H54 (cell line): ENCODE measurements around the gene CDK17.

ENCODE experiments used
- DNase-seq: peaks from one replicate; pipeline ENCODE4 v3.0.0; 2011; ENCODE audit warnings: low spot score, mixed read lengths; ENCODE audit not compliant: insufficient read length
- FAIRE-seq: peaks from 3 replicates; lab custom pipeline; 2011; peaks lifted over from hg19 to GRCh38; lab: Jason Lieb, UNC
- POLR2A ChIP-seq: IDR thresholded peaks from 2 replicates; pipeline ENCODE4 v1.6.1; 2011; ENCODE audit warnings: low read depth, mild to moderate bottlenecking, low read length

The CDK17 gene

DNA sequence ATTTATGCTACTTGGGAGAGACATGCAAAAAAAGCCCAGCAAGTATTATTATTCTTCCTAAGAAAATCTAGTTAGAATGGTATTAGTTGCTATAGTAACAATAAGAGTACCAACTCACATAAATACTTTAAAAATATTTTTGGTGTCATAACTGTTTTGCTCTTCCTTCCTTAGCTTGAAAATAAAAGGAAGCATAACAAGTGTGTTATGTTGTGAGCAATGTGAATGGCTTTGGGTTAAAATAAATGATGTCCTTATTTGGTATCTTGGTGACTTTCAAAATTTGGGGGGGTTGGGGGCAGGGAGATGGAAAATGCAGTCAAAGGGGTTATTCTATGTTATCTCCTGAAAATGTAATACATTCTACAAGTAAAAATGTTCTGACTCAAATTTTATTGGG lies 115.1 kb downstream of the CDK17 start:
- DNase-seq (no peak), FAIRE-seq (no peak)
- TF ChIP-seq POLR2A: no peak

DNA sequence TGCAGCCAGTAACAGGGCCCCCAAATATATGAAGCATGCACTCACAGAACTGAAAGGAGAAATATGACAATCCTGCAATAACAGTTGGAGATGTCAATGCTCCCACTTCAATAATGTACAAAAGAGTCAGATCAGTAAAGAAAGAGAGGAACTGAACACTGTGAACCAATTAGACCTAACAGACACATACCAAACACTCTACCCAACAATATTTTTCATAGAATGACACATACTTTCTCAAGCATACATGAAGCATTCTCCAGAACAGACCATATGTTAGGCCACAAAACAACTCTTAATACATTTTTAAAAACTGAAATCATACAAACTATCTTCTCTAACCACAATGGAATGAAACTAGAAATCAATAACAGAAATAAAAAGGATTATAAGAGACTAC lies 125.9 kb downstream of the CDK17 start:
- TF ChIP-seq POLR2A: no peak
- FAIRE-seq (no peak), DNase-seq (no peak)

DNA sequence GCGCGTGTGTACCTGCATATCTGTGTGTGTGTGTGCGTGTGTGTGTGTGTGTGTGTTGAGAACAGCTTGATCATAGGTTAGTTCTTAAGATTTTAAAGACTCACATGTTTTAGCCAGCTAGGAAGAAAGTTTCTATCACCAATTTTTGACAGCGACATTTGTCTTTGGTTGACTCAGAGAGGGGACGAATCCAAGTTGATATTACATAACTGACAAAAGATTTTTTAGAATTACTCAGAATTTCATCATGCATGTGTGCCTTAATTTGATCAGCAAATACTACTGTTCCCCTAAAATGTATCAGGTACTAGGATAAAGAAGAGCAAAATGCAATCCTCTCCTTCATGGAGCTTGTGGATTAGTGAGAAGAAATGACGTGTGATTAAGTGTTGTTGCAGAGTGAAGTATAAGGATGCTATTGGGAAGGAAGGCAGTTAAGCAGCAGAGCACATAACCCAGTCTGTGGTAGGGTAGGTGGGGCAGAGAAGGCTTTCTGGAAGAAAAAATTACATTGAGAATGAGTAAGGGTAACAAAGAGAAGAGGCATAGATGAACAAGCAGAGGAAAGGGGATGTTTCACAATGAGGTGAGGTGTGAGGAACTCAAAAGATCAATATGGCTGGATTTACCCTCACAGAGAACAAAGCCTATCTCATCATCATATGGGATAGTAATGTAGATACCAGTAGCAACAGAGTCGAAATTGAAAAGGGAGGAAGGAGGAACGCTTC lies 128.6 kb downstream of the CDK17 start:
- FAIRE-seq: no peak
- TF ChIP-seq POLR2A: no peak
- DNase-seq: no peak

DNA sequence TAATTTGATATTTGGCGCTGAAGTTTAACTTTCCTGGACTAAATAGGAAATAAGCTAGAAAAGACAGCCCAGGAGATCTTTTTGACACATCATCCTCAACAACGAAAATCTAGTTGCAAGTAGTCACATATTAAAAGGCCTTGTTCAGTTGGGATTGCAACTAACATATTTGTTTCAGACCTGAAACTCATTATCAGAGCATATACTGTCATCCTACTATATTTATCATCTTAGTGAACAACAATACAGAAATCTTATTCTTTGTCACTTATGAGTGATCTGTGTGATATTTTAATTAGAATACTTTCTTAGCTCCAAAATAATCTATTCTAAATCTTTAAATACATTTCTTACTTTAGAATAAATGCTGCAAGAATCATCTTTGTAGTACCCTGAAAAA lies 134.0 kb downstream of the CDK17 start:
- FAIRE-seq (no peak), DNase-seq (no peak)
- TF ChIP-seq POLR2A: no peak

DNA sequence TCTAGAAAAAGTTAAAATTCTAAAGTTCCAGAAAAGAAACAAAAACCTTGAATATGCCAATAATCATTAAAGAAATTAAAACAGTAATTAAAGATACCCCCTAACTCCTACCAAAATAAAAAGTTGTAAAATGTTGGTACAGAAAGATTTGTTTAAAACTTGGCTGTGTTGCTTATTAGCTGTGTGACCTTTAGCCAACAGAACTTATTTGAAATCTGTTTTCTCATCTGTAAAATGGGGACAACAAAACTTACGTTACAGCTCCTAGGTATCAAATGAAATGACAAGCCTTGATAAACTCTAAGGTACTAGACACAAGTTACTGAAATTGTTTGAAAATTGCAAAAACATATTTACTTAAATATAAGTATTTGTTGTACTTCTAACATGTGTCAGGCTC lies 134.4 kb downstream of the CDK17 start:
- FAIRE-seq: no peak
- no peak for DNase-seq

DNA sequence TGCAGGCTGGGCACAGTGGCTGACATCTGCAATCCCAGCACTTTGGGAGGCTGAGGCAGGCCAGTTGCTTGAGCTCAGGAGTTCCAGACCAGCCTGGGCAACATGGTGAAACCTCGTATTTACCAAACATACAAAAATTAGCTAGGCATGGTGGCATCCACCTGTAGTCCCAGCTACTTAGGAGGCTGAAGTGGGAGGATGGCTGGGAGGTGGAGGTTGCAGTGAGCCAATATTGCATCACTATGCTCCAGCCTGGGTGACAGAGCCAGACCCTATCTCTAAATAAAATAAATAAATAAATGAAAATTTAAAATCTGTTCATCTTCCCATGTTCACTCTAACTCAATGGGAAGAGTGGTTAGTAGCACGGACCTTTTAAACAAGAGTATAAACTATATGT lies 134.8 kb downstream of the CDK17 start:
- FAIRE-seq (no peak), DNase-seq (no peak)
- TF ChIP-seq POLR2A: no peak

More for the DNA sequence above, 134.4 kb downstream of the CDK17 start:
- TF ChIP-seq POLR2A: no peak

DNA sequence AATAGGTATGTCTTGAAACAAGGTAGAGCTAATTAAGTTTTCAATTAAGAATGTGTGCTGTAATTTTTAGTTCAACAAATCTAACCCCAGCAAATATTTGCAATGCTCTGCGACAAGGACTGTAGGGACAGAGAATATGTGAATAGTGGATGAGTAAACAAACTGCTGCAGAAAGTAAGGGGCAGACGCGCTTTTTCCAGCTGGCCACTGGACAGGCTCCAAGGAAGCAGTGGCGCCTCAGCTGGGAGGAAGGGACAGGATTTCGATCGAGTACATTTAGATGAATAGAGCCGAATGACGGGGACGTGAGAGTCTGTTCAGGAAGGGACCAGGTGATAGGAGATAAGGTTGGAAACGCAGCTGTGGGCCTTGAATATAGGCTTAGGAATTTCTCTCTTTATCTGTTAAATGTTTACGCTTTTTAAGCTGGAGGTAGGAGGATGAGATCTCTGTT lies 136.8 kb downstream of the CDK17 start:
- FAIRE-seq (no peak), DNase-seq (no peak)
- TF ChIP-seq POLR2A: no peak

DNA sequence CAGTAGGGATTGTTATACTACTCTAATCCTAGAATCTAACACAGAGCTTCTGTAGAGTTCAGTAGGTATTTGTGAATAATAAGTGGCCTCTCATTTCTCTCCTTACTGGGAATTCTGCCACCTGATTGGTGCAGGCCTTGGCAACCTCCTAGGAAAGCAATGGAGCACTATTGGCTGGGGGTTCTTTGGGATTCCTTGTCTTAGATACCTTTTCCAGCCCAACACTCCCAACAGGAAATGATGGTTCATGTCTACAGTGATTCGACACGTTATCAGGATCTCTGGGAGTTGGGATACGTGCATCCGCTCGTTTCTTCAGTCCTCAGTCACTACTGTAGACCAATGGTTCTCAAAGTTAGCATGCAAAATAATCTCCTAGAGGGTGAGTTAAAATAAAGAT lies 138.7 kb downstream of the CDK17 start:
- no peak for TF ChIP-seq POLR2A
- FAIRE-seq (no peak), DNase-seq (no peak)

DNA sequence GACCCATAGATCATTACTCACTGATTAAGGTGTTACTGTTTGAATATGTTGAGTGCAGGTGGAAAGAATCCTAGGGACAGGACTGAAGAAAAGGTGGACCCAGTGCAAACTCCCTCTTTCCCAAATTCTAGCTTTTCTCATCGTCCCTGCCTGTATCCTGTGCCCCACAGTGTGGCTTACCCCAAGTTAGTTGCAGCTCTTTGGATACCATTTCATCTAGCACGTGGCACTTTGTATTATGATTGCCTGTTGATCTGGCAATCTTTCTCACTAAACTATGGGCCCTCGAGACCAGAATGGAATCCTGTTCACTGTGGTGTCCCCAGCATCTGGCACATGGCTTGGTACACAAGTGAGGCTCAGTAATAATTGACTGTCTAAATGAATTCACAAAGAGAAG lies 139.6 kb downstream of the CDK17 start:
- FAIRE-seq (no peak), DNase-seq (no peak)

DNA sequence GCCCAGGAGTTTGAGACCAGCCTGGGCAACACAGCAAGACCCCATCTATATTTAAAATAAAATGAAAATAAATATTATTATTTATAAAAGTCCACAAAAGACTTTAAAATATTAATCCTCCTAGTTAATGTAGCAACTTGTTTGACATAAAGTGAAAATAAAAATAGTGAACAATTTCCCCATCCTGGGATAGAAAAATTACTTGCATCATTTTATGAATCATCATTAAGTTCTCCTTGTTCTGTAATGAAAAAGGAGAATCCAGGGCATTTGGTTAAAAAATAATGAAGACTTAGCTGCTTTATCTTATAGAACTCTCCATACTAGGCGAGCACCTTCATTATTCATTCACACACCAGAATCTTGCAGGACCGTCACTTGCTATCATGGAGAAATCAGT lies 140.0 kb downstream of the CDK17 start:
- FAIRE-seq (no peak), DNase-seq (no peak)
- TF ChIP-seq POLR2A: no peak

More for the DNA sequence above, 139.6 kb downstream of the CDK17 start:
- TF ChIP-seq POLR2A: no peak

DNA sequence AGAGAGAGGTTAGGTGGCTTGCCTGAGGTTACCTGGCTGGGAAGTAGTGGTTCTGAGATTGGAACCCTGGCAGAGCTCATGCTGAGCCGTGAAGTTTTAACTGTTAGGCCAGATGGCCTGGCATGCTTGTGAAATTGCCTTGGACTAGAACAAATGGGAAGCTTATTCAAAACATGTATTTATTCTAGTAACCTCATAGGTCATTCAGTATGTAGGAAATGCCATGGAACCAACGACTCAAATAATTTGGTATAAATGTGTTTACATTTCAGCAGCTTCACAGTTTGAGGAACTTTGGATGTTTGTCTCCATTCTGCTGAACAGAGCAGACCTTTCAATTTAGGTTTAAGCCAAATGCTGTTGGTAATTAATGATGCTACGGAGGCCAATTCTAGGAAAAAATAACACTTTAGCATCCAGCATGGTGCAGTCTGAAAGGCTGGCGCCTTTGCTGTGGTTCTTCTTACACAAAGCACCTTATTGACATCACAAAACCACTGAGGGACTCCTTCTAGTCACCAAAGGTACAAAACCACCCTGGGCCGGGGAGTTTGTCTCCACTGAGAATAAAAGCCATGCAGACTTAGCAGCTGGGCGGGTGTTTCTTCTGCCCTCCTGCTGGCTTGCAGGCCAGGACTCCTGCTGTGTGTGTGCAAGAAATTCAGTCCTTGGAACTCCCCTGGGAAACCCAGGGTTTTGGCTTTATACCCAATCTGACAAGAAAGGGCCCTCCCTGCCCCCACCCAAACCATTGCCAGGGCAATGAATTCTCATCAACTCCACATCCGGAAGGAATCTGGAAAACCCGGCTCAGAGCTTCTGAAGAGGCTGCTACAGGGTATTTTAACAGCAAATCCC lies 141.9 kb downstream of the CDK17 start:
- TF ChIP-seq POLR2A: no peak
- FAIRE-seq (no peak), DNase-seq (peak; percentile 27)

DNA sequence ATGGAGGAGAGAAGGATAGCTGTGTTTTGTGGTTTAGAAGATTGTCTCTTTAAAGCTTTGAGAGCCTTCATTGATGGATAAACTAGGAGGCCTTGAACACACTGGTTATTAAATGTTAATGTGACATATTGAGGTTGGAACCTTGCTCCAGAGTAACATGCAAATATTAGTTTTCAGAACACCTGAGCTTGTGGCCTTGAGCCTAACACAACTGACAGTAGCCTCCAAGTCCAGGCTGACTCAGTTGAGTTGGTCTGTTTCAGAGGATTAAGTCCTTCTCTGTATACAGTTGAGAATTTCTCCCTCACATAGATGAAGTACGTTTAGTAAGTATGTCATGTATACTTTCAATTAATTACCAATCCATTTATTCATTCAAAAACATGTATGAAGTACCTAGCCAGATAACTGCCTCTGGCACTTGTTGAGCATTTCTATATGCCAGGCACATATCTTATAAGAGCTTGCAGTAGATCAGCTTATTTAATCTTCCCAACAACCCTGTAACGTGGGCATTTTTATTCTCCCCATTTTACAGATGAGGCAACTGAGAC lies 142.6 kb downstream of the CDK17 start:
- TF ChIP-seq POLR2A: no peak
- DNase-seq (no peak), FAIRE-seq (no peak)

DNA sequence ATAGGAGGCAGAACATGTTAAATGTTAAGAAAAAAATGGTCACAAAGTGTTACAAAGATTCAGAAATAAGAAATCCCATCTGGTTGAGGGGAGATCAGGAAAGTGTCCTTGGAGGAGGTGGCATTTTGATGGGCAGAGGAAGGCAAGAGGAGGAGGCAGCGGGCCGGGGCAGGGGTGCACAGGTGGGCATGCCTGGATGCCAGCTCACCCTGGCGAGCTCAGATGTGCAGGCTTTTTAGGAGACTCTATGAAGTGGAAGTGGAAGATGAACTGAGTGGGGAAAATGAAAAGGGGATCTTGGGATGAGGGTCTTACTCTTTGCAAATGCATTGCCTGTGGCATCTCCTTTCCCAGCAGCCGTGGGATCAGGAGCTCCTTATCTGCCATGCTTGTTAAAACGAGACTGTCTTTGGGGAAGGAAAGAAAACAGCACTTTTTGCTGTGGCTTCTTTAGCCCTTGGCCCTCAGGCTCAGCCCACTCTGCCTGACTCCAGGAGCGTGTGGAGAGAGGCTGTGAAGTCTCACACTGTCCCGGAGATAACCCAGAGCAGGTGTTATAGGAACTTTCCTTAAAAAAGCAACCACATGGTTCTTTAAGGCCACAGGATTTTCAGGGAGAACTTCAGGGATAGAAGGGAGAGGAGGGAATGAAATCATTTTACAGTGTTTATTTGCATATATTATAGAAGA lies 143.4 kb downstream of the CDK17 start:
- no peak for TF ChIP-seq POLR2A
- FAIRE-seq: no peak
- no peak for DNase-seq

DNA sequence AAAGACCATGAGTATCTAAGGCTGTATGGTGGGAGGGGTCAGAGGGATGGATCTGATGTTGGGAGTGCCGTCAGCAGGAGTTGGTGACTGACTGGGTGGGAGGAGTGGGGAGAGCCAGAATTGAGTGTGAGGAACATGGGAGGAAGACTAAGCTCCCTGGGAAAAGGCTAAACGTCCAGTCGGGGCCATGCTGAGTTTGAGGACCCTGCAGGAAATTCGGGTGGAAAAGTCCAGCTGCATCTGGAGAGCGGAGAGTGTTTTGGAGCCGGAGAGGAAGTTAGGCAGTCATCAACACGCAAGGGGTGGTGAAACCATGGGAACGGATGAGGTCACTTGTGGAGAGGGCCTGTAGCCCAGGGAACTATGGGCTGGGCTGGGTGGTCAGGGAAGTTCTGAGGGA lies 145.2 kb downstream of the CDK17 start:
- TF ChIP-seq POLR2A: no peak
- FAIRE-seq: no peak

More for the DNA sequence above, 145.2 kb downstream of the CDK17 start:
- DNase-seq: no peak
